Esophagus muscularis mucosa (tissue), 3 donors: ENCODE measurements around the gene B4GALT7.

Source experiments
- POLR2A ChIP-seq: fragments of 450-650 bp; IDR thresholded peaks from one replicate; pipeline ENCODE4 v1.6.1; 2017; ENCODE audit warnings: antibody characterized with exemption, moderate library complexity, mild to moderate bottlenecking, low read depth
- TF ChIP-seq, protein P1 (sequence below), 3 experiments: fragments of 200-600 bp in 2 of 3; fragments of 450-650 bp in 1 of 3; sonication (generic) in 2 of 3; IDR thresholded peaks; one replicate each; pipeline ENCODE4 v1.5.1; 2017 to 2019; ENCODE audit warnings: antibody characterized with exemption in 3 of 3, mild to moderate bottlenecking in 2 of 3, moderate library complexity in 1 of 3

DNA sequence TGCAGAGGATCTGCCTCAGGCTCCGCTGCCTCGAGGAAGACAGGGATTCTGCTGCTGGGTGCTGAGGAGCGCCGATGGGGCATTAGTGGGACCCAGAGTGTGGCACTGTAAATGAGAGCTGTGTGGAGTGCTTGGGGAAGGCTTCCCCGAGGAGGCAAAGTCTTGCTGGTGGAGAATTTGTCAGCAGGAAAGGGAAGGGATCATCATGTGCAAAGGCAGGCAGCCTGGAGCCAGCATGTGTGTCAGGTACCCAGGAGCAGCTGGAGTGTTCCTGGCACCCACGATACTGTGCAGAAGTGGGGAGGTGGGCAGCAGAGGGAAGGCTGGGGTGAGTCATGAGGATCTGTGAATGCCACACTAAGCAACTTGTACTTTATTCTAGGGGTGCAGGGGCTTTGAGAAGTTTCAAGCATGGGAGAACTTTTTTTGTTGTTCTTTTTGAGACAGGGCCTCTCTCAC, 12.3 kb downstream of the B4GALT7 start:
- TF ChIP-seq, protein P1, sequence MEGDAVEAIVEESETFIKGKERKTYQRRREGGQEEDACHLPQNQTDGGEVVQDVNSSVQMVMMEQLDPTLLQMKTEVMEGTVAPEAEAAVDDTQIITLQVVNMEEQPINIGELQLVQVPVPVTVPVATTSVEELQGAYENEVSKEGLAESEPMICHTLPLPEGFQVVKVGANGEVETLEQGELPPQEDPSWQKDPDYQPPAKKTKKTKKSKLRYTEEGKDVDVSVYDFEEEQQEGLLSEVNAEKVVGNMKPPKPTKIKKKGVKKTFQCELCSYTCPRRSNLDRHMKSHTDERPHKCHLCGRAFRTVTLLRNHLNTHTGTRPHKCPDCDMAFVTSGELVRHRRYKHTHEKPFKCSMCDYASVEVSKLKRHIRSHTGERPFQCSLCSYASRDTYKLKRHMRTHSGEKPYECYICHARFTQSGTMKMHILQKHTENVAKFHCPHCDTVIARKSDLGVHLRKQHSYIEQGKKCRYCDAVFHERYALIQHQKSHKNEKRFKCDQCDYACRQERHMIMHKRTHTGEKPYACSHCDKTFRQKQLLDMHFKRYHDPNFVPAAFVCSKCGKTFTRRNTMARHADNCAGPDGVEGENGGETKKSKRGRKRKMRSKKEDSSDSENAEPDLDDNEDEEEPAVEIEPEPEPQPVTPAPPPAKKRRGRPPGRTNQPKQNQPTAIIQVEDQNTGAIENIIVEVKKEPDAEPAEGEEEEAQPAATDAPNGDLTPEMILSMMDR (IDR thresholded peaks at IDR 0.05) = no peak
- no peak for TF ChIP-seq POLR2A
